HEK293T (cell line): ENCODE measurements around the gene CCM2.

Experiments used
- CTCF ChIA-PET: fragments of 350-600 bp; formaldehyde crosslinking; extraction: SDS; loops from one replicate; lab custom pipeline; 2021; ENCODE audit warnings: antibody characterized with exemption, inconsistent platforms; lab: Yijun Ruan, JAX
- POLR2A ChIA-PET: fragments of 350-600 bp; formaldehyde crosslinking; extraction: SDS; loops from one replicate; lab custom pipeline; 2020; ENCODE audit warnings: antibody characterized with exemption, inconsistent platforms; lab: Yijun Ruan, JAX
- DNase-seq: peaks from one replicate; pipeline ENCODE4 v3.0.0; 2012; ENCODE audit warnings: mixed read lengths; ENCODE audit errors: extremely low spot score
- ARNT ChIP-seq: fragments of 450-650 bp; IDR thresholded peaks from 2 replicates; pipeline ENCODE4 v1.6.1; 2017; ENCODE audit warnings: mild to moderate bottlenecking
- BHLHE40 ChIP-seq: fragments of 450-650 bp; IDR thresholded peaks from 2 replicates; pipeline ENCODE4 v1.6.1; 2016; ENCODE audit warnings: mild to moderate bottlenecking, moderate library complexity, borderline replicate concordance
- CTBP1 ChIP-seq: fragments of 450-650 bp; IDR thresholded peaks from 2 replicates; pipeline ENCODE4 v1.6.1; 2016; ENCODE audit warnings: borderline replicate concordance
- ELF4 ChIP-seq: fragments of 450-650 bp; IDR thresholded peaks from 2 replicates; pipeline ENCODE4 v1.6.1; 2017; ENCODE audit warnings: antibody characterized with exemption
- FOXA1 ChIP-seq: fragments of 450-650 bp; IDR thresholded peaks from 2 replicates; pipeline ENCODE4 v1.6.1; 2016; ENCODE audit warnings: mild to moderate bottlenecking
- FOXK2 ChIP-seq: fragments of 450-650 bp; IDR thresholded peaks from 2 replicates; pipeline ENCODE4 v1.6.1; 2016; ENCODE audit warnings: mild to moderate bottlenecking
- FOXM1 ChIP-seq: fragments of 450-650 bp; IDR thresholded peaks from 2 replicates; pipeline ENCODE4 v1.6.1; 2017; ENCODE audit warnings: mild to moderate bottlenecking, borderline replicate concordance
- HDGF ChIP-seq: fragments of 450-650 bp; IDR thresholded peaks from 2 replicates; pipeline ENCODE4 v1.6.1; 2017; ENCODE audit warnings: antibody characterized with exemption, borderline replicate concordance
- L3MBTL2 ChIP-seq: fragments of 450-650 bp; conservative IDR thresholded peaks from 2 replicates; pipeline ENCODE4 v1.6.1; 2016; ENCODE audit warnings: mild to moderate bottlenecking
- LEF1 ChIP-seq: fragments of 450-650 bp; IDR thresholded peaks from 2 replicates; pipeline ENCODE4 v1.6.1; 2017; ENCODE audit warnings: mild to moderate bottlenecking, borderline replicate concordance
- NFRKB ChIP-seq: fragments of 450-650 bp; IDR thresholded peaks from 2 replicates; pipeline ENCODE4 v1.6.1; 2016; ENCODE audit warnings: mild to moderate bottlenecking, moderate library complexity
- PKNOX1 ChIP-seq: fragments of 450-650 bp; IDR thresholded peaks from 2 replicates; pipeline ENCODE4 v1.6.1; 2016
- SP1 ChIP-seq: fragments of 450-650 bp; IDR thresholded peaks from 2 replicates; pipeline ENCODE4 v1.6.1; 2017
- SUZ12 ChIP-seq: fragments of 450-650 bp; IDR thresholded peaks from 2 replicates; pipeline ENCODE4 v1.6.1; 2016; ENCODE audit warnings: mild to moderate bottlenecking
- TARDBP ChIP-seq: fragments of 450-650 bp; IDR thresholded peaks from 2 replicates; pipeline ENCODE4 v1.6.1; 2016
- ZNF384 ChIP-seq: fragments of 450-650 bp; IDR thresholded peaks from 2 replicates; pipeline ENCODE4 v1.6.1; 2016

Gene CCM2

GRCh38 chr7:45001138-45001694 is 1.2 kb downstream of the CCM2 start:
- ChIA-PET CTCF (interaction anchor here (1.1 kb wide), 2 partner anchors 28 to 29 kb away, joined by 3 to 4 read pairs; no protein-coding TSS in a partner anchor), POLR2A (interaction anchor here (0.7 to 2.1 kb wide), 6 partner anchors 12 to 111 kb away, joined by 3 to 12 read pairs (median 10); partner anchors contain the start of gene TBRG4)
- DNase-seq, result peak; percentile 26
- TF ChIP-seq NFRKB (no peak), PKNOX1 (peak; percentile 61; the same call in 1 of the 2 replicates), CTBP1 (0 out of 2 replicates have a peak, but pooled peaks have one; percentile 17), L3MBTL2 (no peak; the same call in none of the 2 replicates), ARNT (no peak)

- TF ChIP-seq TARDBP, result no peak
- TF ChIP-seq BHLHE40, result no peak
- TF ChIP-seq ARNT, result no peak
- TF ChIP-seq ZNF384, result no peak
- TF ChIP-seq HDGF, result no peak
- TF ChIP-seq NFRKB, result no peak
- TF ChIP-seq FOXA1, result no peak
- TF ChIP-seq PKNOX1, result no peak
- no peak for TF ChIP-seq L3MBTL2
- TF ChIP-seq FOXK2, result no peak
- TF ChIP-seq SP1, result no peak
- TF ChIP-seq SUZ12, result no peak
- no peak for TF ChIP-seq LEF1
- TF ChIP-seq ELF4, result no peak
- TF ChIP-seq FOXM1, result no peak
- TF ChIP-seq CTBP1, result no peak
- POLR2A ChIA-PET, result interaction anchor here (0.7 to 2.1 kb wide), 6 partner anchors 13 to 110 kb away, joined by 3 to 12 read pairs (median 10); partner anchors contain the start of gene TBRG4
- CTCF ChIA-PET, result interaction anchor here (1.1 to 1.5 kb wide), 2 partner anchors 28 to 30 kb away, joined by 4 read pairs; no protein-coding TSS in a partner anchor
- no peak for DNase-seq
Observed at GRCh38 chr7:45001826-45002225, 1.8 kb downstream of the CCM2 start.

- ChIA-PET CTCF (interaction anchor here (0.7 to 1.0 kb wide), 2 partner anchors 14 to 30 kb away, joined by 3 to 4 read pairs; no protein-coding TSS in a partner anchor), POLR2A (no interaction called here)
- no peak for TF ChIP-seq SP1
- TF ChIP-seq LEF1, result no peak
- no peak for TF ChIP-seq ELF4
- TF ChIP-seq FOXK2, result no peak
- no peak for TF ChIP-seq ARNT
- TF ChIP-seq FOXM1, result no peak
- TF ChIP-seq HDGF, result no peak
- no peak for TF ChIP-seq L3MBTL2
- no peak for TF ChIP-seq SUZ12
- no peak for TF ChIP-seq FOXA1
- no peak for TF ChIP-seq TARDBP
- TF ChIP-seq NFRKB, result no peak
- no peak for TF ChIP-seq PKNOX1
- no peak for TF ChIP-seq ZNF384
- no peak for DNase-seq
Observed at GRCh38 chr7:45003789-45004188, 3.8 kb downstream of the CCM2 start.

- POLR2A ChIA-PET, result no interaction called here
Observed at GRCh38 chr7:45007106-45007505, 7.1 kb downstream of the CCM2 start.

GRCh38 chr7:45007571-45008328 is 7.7 kb downstream of the CCM2 start:
- no peak for DNase-seq
- TF ChIP-seq FOXA1 (no peak), SUZ12 (no peak), SP1 (no peak)
- ChIA-PET CTCF (no interaction called here), POLR2A (no interaction called here)

More at GRCh38 chr7:45007106-45007505, 7.1 kb downstream of the CCM2 start:
- no peak for TF ChIP-seq HDGF
- TF ChIP-seq FOXK2, result no peak
- no peak for TF ChIP-seq ELF4
- no peak for TF ChIP-seq SUZ12
- TF ChIP-seq LEF1, result no peak
- CTCF ChIA-PET, result no interaction called here
- no peak for DNase-seq

- CTCF ChIA-PET, result interaction anchor here (0.6 kb wide), 1 partner anchor 217 kb away, joined by 3 read pairs; no protein-coding TSS in a partner anchor
- POLR2A ChIA-PET, result no interaction called here
- no peak for TF ChIP-seq SP1
- no peak for TF ChIP-seq CTBP1
- TF ChIP-seq ZNF384, result no peak
- no peak for TF ChIP-seq TARDBP
- TF ChIP-seq FOXK2, result no peak
- no peak for TF ChIP-seq BHLHE40
- no peak for TF ChIP-seq HDGF
- no peak for TF ChIP-seq NFRKB
- TF ChIP-seq ARNT, result no peak
- DNase-seq, result no peak
Observed at GRCh38 chr7:45013465-45013967, 13.5 kb downstream of the CCM2 start.
